GM18867 (cell line): Measurements from ENCODE around the gene PDE6B.
"Not testable (repeated sequence)": the region's sequence is repeated elsewhere in the genome, so short reads cannot be mapped to it uniquely, and the experiment has no call there.

Source experiments
- ATAC-seq: cut with Tn5 transposase; IDR thresholded peaks from one replicate; pipeline ENCODE4 v1.9.1; 2021; ENCODE audit warnings: mild to moderate bottlenecking, moderate library complexity; ENCODE audit not compliant: unreplicated experiment

The PDE6B gene

DNA sequence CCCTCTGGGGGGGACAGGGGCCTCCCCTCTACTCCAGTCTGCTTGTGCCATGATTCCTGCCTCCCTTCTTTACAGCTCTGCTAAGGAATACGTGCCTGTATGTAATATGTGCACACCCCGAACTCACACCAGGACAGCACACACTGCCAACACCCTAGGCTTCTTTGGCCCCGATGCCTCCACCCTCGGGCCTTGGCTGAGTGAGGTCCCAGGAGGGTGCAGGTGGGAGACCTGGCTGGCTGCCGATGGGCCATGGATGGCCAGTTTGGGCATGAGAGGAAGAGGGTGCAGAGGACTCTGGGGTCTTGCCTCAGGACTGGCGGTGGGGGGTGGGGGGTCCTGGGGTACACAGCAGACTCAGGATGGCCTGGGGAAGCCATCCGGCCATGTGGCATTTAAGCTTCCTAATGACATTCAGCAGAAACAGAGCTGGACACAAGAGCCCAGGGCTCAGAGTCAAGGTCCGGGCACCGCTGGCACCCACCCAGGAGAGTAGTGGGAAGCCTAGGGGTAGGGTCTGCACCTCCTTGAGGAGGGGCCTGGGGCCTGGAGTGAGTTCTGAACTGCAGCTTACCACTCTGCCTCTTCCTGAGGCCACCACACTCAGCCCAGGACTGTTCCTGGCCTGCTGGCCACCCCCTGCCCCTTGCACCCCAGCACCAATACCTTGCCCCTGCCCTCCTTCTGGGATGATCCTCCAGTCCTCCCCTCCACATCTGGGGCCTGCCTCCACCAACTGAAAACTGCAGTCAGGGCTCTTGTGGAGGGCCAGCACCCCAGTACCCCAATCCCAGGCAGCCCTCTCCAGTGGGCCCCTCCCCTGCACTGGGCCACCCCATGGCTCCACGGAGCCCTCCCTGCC lies 78.2 kb downstream of the PDE6B start:
- ATAC-seq = no peak

DNA sequence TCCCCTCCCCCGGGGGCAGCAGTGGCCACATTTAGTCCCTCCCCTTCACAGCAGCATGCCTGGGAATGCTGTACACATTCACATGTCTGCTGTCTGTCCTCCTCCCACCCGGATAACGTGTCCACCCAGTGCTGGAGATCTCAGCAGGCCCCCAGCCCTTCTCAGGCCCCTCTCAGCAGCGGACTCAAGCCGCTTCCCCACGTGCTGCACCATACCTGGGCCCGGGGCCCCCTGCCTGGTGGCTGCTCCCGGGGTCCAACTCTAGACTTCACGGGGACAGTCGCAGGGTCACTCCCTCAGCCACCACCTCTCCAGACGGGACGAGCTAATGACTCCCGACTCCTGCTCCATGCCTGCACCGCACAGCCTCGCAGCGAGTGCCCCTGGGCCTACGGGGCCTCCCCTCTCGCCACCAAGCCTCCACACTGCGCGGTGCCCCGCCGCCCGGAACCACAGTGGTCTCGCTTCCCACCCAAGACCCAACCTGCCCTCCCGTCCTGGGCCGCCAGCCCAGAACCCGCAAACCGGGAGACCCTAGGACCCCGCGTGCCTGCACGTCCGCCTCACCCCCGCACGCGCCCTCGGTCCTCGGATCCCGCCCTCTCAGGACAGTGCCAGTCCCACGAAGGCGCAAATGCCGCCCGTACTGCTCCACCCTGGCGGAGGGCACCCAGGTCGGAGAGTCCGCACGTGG lies 79.0 kb downstream of the PDE6B start:
- ATAC-seq = no peak

DNA sequence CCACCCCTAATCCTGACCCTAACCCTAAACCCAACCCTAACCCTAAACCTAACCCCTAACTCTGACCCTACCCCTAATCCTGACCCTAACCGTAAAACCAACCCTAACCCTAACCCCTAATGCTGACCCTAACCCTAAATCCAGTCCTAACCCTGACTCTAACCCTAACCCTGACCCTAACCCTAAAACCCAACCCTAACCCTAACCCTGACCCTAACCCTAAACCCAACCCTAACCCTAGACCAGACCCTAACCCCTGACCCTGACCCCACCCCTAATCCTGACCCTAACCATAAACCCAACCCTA lies 79.6 kb downstream of the PDE6B start:
- ATAC-seq = no peak

DNA sequence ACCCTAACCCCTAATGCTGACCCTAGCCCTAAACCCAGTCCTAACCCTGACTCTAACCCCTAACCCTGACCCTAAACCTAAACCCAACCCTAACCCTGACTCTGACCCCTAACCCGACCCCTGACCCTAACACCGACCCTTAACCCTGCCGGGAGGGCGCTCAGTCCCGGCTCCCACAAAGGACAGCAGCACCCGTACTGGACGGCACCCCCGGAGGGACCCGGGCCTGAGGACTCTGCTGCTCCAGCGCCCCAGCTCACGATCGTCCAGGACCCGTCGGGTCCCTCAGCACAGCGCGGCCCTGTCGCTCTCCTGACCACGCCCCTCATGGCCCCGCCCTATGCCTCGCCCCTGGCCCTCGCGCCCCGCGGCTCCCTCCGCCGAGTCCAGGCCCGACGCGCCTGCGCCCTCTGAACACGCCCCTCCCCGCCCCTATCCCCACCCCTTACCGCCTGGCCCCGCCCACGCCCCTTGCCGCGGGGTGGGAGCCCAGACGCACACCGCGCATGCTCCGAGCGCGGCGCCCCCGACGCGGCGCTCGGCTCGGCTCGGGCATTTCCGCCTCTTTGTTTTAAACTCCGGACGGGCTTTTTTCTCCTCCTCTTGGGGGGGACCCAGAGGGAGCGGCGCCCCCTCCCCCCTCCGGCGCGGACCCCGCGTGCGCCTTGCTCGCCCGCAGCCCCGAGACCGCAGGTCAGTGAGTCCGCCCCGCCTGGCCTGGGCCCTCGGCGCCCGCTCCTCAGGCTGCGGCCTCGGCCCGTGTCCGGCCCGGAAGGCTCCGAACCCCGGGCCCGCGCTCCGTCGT lies 80.1 kb downstream of the PDE6B start, which contains the start of gene PCGF3:
Gene PCGF3, plus strand, starts transcription at position 555 of the 805 bp plus-strand sequence. CDS start 27,849 bp downstream, outside the sequence.
- peak; percentile 93 for ATAC-seq

DNA sequence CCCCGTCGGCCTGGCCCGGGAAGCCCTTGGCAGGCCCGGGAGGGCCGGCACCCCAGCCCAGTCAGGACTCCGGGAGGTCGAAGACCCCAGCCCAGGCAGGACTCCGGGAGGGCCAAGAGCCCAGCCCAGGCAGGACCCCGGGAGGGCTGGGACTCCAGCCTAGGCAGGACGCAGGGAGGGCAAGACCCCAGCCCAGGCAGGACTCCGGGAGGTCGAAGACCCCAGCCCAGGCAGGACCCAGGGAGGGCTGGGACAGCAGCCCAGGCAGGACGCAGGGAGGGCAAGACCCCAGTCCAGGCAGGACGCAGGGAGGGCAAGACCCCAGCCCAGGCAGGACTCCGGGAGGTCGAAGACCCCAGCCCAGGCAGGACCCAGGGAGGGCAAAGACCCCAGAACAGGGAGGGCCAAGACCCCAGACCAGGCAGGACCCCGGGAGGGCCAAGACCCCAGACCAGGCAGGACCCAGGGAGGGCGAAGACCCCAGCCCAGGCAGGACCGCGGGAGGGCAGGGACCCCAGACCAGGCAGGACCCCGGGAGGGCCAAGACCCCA lies 80.8 kb downstream of the PDE6B start:
- not testable (repeated sequence) for ATAC-seq

DNA sequence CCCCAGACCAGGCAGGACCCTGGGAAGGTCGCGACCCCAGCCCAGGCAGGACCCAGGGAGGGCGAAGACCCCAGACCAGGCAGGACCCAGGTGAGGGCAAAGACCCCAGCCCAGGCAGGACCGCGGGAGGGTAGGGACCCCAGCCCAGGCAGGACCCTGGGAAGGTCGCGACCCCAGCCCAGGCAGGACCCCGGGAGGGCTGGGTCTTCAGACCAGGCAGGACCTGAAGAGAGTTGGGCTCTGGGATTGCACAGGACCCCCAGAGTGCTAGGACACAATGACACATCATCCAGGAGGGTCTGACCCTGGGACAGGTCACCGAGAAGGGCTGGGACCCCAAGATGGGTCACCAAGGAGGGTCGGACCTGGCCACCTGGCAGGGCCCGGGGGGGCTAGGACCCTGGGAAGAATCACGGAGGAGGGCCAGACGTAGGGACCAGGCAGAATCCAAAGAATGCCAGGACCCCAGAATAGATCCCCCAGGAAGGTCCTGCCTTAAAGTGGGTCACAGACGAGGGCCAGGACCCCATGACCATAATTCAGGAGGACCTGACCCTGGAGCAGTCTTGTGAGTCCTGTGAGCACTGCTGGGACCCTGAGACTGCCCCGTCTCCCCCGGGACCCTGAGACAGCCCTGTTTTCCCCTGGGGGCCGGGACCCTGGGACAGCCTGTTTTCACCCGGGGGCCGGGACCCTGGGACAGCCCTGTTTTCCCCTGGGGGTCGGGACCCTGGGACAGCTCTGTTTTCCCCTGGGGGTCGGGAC lies 81.6 kb downstream of the PDE6B start:
- no peak for ATAC-seq

DNA sequence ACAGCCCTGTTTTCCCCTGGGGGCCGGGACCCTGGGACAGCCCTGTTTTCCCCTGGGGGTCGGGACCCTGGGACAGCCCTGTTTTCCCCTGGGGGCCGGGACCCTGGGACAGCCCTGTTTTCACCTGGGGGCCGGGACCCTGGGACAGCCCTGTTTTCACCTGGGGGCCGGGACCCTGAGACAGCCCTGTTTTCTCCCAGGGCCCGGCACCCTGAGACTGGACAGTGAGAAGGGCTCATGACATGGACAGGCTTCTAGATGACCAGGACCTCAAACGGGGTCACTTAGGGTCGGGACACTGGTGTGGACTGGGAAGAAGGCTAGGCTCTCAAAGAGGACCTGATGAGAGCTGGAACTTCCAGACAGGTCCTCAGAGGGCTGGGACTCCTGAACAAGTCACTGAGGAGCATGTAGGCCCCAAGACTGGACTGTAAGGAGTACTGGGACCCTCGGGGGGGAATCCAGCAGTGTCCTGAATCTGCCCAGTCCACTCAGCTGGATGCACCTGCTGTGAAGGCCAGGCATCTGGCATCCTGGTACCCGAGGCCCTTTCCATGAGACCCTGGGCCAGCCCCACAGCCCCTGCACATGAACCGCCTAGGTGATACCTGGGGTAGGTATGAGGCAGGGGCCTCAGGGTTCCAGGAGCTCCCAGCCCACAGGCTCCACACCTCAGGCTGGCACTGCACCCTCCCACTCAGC lies 82.7 kb downstream of the PDE6B start:
- ATAC-seq = no peak

DNA sequence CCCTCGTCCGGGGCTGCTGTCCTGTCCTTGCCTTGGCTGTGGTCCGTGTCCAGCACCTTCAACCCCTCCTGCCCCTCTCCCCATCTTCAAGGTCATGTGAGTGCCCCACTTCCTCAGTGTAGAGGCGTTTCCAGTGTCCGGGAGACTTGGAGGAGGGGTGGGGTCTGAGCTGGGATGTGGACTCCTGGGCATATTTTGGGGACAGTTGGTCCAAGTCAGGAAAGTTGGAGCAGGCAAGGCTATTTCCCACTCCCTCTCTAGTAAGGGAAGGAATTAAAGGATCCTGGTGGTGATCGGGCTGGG lies 83.2 kb downstream of the PDE6B start:
- ATAC-seq = no peak

DNA sequence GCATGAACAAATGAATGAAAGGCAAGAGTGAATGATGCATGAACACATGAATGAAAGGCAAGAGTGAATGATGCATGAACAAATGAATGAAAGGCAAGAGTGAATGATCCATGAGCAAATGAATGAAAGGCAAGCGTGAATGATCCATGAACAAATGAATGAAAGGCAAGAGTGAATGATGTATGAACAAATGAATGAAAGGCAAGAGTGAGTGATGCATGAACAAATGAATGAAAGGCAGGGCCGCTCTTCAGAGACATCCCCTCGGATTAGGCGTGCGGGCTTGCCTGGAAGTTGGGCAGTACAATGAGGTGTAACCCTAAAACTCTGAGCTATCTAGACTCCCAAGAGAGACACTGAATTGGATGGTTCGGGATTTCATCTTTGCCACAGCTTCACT lies 84.0 kb downstream of the PDE6B start:
- no peak for ATAC-seq

DNA sequence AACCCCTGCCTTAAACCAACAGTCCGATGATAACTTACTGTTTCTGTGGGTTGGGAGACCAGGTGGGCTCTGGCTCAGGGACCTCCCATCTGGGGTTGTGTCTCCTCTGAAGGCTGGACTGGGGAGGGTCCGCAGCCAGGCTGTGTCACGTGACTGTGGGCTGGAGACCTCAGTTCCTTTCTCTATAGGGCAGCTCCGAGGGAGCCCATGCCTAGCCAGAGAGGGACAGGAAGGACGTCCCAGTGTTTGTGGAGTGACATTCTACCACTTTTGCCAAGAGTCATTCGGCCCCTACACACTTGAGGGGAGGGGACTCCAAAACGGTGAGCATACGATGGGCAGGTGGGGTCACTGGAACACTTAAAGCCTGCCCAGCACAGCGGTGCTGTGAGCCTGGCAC lies 84.7 kb downstream of the PDE6B start:
- no peak for ATAC-seq

DNA sequence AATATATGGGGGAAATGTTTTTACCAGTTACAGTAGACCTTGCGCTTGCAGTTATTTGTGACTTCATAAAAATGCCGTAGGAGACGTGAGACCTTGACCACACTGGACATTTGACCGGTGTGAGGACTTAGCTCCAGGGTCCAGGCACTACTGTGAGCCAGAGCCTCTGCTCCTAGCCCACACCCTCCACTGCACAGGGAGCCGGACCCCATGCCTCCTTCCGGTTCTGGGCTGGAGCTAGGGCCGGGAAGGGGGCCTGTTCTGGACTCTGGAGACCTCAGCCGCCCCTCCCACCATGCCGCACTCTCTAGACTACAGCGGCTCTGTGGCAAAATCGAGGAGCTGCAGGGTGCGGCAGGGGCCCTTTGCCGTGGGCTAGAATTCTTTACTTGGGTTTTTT lies 85.5 kb downstream of the PDE6B start:
- no peak for ATAC-seq

DNA sequence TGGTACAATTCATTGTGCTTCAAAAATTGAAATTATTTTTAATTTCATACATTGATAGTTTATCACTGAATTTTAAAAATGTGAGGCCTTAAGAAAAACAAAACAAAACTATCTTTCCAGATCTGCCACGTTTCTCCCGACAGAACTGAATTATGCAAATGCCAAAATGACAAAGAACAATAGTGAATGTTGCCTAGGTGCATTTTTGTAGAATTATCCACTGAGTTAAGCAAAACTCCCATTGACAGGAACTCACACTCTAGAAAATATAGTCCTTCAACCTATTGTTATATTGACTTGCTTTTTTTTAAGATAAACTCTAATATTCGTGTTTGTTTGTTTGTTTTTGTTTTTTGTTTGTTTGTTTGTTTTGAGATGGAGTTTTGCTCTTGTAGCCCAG lies 86.7 kb downstream of the PDE6B start:
- ATAC-seq = no peak

DNA sequence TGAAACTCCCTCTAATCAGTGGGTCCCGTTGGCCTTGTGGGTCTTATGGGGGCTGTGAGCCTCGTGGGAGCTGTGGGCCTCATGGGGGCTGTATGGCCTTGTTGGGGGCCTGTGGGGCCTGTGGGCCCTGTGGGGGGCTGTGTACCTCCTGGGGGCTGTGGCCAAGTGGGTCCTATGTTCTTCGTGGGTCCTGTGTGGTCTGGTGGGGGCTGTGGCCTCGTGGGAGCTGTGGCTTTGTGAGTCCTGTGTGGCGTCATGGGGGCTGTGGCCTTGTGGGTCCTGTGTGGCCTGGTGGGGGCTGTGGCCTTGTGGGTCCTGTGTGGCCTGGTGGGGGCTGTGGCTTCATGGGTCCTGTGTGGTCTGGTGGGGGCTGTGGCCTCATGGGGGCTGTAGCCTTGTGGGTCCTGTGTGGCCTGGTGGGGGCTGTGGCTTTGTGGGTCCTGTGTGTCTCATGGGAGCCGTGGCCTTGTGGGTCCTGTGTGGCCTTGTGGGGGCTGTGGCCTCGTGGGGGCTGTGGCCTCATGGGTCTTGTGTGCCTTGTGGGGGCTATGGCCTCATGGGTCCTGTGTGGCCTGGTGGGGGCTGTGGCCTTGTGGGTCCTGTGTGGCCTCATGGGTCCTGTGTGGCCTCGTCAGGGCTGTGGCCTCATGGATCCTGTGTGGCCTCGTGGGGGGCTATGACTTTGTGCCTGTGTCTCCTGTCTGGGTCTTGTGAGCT lies 87.7 kb downstream of the PDE6B start:
- ATAC-seq = no peak

DNA sequence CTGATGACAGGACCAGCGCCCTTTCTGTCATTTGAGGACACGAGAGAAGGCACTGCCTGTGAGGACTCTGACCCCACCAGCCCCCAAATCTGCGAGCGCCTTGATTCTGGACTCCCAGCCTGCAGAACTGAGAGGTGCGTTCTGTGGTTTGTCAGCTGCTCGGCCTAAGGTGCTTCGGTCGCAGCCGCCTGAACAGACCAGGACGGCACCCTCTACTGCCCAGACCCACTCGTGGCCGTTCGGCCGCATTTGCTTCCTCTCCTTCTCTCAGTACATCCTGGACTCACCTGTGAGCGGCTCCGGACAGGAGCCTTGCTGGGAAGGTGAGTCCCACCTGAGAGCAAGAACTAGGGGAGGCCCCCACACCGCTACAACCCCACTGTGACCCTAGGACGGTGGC lies 88.7 kb downstream of the PDE6B start:
- no peak for ATAC-seq

DNA sequence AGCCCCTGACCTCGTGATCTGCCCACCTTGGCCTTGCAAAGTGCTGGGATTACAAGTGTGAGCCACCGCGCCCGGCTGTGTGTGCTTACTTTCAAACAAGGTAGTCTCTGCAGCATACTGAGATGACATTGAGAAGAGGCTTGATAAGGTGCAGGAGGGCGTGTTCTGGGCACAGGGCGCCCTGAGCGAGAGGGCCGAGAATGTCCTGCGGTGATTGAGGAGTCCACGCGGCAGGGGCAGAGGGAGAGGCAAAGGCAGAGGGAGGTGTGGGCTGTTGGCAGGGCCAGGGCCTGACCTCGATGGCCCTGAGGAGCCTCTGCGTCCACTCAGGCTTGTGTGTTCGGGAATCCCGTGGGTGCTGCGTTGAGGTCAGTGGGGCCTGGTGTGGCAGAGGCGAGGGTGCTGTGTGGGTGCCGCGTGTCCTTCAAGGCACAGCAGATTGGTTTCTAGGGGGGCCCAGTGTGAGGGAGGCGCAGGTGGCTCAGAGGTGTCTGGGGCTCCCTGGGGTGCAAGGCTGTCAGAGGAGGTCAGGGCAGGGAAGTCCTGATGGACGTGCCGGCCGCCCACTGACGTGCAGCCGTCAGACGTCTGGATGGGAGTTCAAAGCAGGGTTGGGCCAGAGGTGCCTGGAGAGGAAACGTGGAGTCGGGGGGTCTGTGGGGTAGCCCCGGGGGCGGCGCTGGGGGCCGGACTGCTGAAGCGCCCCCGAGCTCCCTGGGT lies 92.4 kb downstream of the PDE6B start:
- ATAC-seq = no peak

DNA sequence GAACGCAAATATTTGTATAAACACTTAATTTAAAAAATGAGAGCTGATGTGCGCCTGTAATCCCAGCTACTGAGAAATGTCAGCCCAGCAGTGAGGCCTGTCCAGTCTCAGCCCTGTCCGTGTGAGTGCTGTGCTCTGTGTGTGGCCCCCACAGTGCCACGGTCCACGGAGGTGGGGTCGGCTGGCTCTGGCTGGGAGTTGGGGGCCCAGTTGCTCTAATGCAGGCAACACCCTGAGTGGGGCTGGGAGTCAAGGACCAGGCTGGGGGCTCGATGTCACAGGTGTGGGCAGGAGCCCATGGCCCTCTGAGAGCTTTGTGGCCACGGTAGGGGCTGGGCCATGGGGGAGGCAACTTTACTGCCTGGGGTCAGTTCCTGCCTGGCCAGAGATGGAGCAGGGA lies 93.1 kb downstream of the PDE6B start:
- no peak for ATAC-seq
